Cardiac fibroblast (primary cell): ENCODE measurements around the gene CEP350.

Experiments used
- DNase-seq, 2 donors: peaks; one replicate each; pipeline versions ENCODE4 v3.0.0 to v3.0.0-alpha.2; 2010; ENCODE audit warnings: low read depth in 2 of 2
- H3K4me3 ChIP-seq, 2 donors: replicated peaks in 1 of 2; 1 replicate in 1 of 2; 2 replicates in 1 of 2; pipeline ENCODE4 v1.5.1; 2011; ENCODE audit warnings: low read depth in 2 of 2, low read length in 2 of 2, mild to moderate bottlenecking in 2 of 2, moderate library complexity in 1 of 2
- TF ChIP-seq, protein P1 (sequence below): IDR thresholded peaks from one replicate; pipeline ENCODE4 v1.5.1; 2011; ENCODE audit warnings: low read depth, mild to moderate bottlenecking, low read length, inconsistent platforms

The CEP350 gene

DNA sequence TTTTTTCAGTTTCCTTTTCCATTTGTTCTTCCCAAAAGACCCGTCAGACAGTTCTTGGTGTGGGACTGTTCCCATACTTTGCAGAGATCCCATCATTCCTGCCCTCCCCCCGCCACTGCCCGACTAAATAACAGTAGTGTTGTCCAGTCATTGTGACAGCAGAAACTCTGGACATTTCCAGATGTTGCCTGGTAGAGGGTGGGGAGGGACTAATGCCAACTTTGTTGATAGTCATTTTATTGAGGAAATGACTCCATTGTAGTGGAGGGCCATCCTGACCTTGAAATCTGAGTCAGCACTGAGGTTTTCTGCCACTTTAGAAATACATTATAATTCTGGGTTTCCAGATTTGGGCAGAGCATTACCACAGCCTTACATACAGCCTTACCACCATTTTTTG is 85.4 kb downstream of the CEP350 start:
- TF ChIP-seq, protein P1, sequence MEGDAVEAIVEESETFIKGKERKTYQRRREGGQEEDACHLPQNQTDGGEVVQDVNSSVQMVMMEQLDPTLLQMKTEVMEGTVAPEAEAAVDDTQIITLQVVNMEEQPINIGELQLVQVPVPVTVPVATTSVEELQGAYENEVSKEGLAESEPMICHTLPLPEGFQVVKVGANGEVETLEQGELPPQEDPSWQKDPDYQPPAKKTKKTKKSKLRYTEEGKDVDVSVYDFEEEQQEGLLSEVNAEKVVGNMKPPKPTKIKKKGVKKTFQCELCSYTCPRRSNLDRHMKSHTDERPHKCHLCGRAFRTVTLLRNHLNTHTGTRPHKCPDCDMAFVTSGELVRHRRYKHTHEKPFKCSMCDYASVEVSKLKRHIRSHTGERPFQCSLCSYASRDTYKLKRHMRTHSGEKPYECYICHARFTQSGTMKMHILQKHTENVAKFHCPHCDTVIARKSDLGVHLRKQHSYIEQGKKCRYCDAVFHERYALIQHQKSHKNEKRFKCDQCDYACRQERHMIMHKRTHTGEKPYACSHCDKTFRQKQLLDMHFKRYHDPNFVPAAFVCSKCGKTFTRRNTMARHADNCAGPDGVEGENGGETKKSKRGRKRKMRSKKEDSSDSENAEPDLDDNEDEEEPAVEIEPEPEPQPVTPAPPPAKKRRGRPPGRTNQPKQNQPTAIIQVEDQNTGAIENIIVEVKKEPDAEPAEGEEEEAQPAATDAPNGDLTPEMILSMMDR = no peak
- no peak overlapping the region for H3K4me3 ChIP-seq
- peak; percentile 53 to 79 for DNase-seq

DNA sequence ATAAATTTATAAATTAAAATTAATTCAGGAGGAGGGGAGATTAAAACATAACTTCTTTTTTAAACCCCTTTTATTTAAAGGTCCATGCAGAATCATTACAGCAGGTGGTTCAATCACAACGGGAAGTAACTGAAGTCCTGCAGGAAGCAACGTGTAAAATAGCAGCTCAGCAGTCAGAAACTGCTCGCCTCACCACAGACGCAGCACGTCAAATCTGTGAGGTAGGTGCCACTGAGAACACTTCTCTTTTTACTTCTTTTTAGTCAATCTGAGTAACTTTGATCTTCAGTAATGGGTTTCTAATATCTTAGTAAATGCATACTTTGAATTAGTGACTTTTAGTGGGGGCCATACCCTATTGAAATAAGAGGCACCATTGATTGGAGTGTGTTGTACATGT is 87.0 kb downstream of the CEP350 start:
- H3K4me3 ChIP-seq = no peak overlapping the region
- TF ChIP-seq, protein P1 = no peak
- DNase-seq = no peak

DNA sequence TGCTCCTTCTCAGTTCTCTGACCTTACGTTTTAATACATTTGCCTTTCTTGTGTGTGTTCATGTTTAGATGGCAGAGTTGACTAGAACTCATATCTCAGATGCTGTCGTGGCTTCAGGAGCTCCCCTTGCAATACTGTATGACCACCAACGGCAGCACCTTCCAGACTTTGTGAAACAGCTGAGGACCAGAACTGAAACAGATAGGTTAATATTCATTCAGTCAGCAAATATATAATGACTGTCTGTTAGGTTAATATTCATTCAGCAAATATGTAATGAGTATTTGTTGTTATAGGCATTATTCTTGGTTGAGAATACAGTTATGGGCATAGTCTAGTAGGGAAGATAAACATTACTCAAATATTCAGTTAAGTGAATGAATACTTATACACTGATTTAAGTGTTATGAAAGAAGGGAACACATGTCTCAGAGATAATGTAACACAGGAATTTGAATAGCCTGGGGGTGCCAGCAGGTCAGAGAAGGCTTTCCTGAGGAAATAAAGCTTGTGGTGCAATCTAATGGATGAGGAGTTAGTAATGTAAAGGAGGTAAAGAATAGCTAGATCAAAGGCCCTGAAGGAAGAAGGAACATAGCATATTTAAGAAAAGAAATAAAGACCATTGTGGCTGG is 88.5 kb downstream of the CEP350 start:
- DNase-seq = peak; percentile 59 to 83
- TF ChIP-seq, protein P1 = no peak
- H3K4me3 ChIP-seq = no peak overlapping the region

DNA sequence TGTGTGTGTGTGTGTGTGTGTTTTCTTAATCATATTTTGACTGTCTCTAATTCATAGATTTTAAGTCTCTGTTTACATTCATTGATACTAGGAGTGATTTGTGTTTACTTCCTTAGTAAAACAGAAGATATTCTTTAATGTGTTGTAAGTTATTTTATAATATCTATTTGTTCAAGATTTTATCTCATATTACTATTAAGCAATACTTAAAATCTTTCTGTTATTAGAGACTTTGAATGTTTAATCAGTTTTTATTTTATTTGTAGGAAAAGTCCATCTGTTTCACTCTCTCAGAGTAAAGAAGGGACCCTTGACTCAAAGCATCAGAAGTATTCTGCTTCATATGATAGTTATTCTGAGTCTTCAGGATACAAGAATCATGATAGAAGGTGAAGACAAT is 89.2 kb downstream of the CEP350 start:
- TF ChIP-seq, protein P1 = no peak
- no peak overlapping the region for H3K4me3 ChIP-seq
- DNase-seq = no peak

GRCh38 chr1:180046674-180047073 is 92.1 kb downstream of the CEP350 start:
- H3K4me3 ChIP-seq = no peak overlapping the region
- DNase-seq = no peak
- TF ChIP-seq, protein P1 = no peak

DNA sequence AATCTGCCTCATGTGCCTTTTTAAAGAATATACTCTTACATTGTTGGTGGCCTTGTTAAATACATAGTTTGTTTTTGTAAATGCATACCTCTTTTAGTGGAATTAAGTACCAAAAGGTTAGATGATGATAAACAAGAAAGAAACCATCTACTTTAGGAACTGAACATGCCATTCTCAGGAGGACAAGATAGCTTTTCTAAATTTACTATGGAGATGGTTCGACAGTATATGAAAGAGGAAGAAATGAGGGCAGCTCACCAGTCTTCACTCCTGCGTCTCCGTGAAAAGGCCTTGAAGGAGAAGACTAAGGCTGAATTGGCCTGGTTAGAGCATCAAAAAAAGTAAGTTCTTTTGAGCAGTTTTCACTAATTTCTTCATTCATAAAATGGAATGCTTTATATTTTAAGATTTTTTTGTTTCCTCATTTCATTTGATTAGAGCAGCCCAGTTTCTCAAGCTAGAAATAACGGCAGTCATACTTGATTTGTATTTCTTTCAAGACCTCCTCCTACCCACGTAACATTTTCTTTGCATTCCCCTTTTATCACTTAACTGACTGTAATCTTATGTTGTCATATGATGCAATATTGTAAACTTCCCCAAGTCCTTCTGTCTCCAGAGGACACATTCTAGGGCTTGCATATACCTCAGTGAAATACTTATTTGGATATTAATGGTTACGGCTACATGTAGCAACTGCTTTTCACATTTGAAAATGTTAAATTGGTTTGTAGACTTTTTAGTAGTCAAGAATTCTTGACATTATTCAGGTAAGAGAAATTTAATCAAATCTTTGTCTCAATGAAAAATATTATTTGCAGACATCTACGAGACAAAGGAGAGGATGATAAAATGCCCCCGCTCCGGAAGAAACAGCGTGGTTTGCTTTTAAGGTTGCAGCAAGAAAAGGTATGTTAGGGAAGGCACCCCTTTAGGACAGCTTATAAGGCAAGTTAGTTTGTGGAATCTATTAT is 99.3 kb downstream of the CEP350 start:
- H3K4me3 ChIP-seq = no peak overlapping the region
- TF ChIP-seq, protein P1 = no peak
- DNase-seq = peak in 1 of 2 donors; percentile 22
